Measurements from ENCODE around the gene MXRA8.

Gene MXRA8

DNA sequence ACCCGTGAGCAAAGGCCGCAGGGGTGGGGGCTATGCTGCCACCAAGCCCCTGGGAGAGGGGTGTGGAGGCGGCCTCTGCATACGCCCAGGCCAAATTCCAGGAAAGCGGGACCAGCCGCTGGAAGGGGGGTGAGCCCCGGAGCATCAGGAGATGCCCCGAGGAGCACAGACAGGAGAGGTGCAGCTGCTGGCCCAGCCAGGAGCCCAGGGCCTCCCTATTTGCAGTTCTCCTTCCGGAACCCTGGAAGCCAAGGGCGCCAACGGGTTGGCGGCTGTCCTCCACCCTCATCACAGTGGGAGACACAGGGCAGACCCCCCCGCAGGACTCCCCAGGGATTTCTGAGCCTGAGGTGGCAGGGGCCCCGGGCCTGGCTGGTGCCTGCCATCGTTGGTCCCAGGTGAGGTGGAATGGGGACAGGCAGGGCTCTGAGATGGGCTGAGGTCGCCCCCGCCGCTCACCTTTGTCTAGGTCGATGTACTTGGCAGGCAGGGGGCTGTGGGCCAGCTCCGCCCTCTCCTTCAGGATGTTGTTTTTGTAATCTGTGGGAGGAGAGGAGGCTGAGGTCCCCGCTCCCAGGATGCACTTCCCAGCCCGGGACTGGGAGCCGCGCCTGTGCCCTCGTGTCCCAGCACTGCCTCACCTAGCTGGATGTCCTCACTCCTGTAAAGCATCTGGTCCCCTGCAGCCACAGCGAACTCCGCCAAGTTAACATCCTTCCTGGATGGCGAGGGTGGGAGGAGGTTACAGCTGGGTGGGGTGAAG is 4.8 kb downstream of the MXRA8 start:
- peaks cover 9% of the 10 kb centered on the region for H3K4me1 ChIP-seq (ENCODE audit: low read depth, poor library complexity, severe bottlenecking)
- no peaks in the 10 kb centered on the region; the same call in 1 of the 2 replicates for H3K27me3 ChIP-seq (ENCODE audit: insufficient read depth, low read depth)
- no peaks in the 10 kb centered on the region for H3K36me3 ChIP-seq (ENCODE audit: insufficient read depth)
- H3K27ac ChIP-seq, result no peak overlapping the region
- H3K4me2 ChIP-seq, result no peak overlapping the region
- no peaks in the 10 kb centered on the region for H3K79me2 ChIP-seq (ENCODE audit: insufficient read depth, low read depth)
- TF ChIP-seq, protein P1, sequence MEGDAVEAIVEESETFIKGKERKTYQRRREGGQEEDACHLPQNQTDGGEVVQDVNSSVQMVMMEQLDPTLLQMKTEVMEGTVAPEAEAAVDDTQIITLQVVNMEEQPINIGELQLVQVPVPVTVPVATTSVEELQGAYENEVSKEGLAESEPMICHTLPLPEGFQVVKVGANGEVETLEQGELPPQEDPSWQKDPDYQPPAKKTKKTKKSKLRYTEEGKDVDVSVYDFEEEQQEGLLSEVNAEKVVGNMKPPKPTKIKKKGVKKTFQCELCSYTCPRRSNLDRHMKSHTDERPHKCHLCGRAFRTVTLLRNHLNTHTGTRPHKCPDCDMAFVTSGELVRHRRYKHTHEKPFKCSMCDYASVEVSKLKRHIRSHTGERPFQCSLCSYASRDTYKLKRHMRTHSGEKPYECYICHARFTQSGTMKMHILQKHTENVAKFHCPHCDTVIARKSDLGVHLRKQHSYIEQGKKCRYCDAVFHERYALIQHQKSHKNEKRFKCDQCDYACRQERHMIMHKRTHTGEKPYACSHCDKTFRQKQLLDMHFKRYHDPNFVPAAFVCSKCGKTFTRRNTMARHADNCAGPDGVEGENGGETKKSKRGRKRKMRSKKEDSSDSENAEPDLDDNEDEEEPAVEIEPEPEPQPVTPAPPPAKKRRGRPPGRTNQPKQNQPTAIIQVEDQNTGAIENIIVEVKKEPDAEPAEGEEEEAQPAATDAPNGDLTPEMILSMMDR (conservative IDR thresholded peaks at IDR 0.05; ENCODE audit: low read depth, low read length), result no peak
- H3K9ac ChIP-seq, result no peak overlapping the region
- no peak overlapping the region for H2AFZ ChIP-seq (ENCODE audit: low read depth)
- H4K20me1 ChIP-seq (ENCODE audit: insufficient read depth), result no peaks in the 10 kb centered on the region
- H3K4me3 ChIP-seq (IDR thresholded peaks at IDR 0.05; ENCODE audit: insufficient read depth, low read depth, low read length), result no peak overlapping the region

DNA sequence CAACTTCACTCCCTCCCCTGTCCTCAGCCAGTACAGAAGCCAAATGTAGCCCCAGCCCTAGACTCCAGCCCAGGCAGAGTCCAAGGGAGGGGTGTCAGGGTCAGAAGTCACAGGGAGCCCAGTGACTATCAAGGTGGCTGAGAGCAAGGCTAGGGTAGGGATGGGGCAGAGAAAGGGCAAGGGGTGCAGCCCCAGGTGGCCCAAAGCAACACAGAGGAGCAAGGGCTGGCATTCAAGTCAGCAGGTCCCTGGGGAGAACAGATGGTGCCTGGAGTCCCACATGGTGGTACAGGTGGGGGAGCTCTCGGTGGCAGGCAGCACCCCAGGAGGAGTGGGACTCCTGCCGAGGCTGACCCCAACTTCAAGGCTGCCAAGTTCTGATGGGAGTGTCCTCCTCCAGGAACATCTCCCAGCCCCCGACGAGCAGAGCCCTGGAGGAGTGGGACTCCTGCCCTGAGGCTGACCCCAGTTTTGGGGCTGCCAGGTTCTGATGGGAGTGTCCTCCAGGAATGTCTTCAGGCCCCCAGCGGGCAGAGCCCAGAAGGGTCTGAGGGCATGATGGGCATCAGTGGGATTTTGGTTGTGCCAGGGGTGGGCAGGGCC is 5.5 kb downstream of the MXRA8 start:
- Histone ChIP-seq H3K27me3 (ENCODE audit: insufficient read depth, low read depth) (no peaks in the 10 kb centered on the region; the same call in 1 of the 2 replicates), H3K4me1 (ENCODE audit: low read depth, poor library complexity, severe bottlenecking) (peaks cover 10% of the 10 kb centered on the region), H4K20me1 (ENCODE audit: insufficient read depth) (no peaks in the 10 kb centered on the region), H3K79me2 (ENCODE audit: insufficient read depth, low read depth) (no peaks in the 10 kb centered on the region; the same call in 1 of the 2 replicates), H3K4me3 (IDR thresholded peaks at IDR 0.05; ENCODE audit: insufficient read depth, low read depth, low read length) (no peak overlapping the region), H3K27ac (no peak overlapping the region), H3K9ac (no peak overlapping the region), H2AFZ (ENCODE audit: low read depth) (no peak overlapping the region), H3K4me2 (no peak overlapping the region), H3K36me3 (ENCODE audit: insufficient read depth) (no peaks in the 10 kb centered on the region)
- TF ChIP-seq, protein P1 (conservative IDR thresholded peaks at IDR 0.05; ENCODE audit: low read depth, low read length), result no peak

DNA sequence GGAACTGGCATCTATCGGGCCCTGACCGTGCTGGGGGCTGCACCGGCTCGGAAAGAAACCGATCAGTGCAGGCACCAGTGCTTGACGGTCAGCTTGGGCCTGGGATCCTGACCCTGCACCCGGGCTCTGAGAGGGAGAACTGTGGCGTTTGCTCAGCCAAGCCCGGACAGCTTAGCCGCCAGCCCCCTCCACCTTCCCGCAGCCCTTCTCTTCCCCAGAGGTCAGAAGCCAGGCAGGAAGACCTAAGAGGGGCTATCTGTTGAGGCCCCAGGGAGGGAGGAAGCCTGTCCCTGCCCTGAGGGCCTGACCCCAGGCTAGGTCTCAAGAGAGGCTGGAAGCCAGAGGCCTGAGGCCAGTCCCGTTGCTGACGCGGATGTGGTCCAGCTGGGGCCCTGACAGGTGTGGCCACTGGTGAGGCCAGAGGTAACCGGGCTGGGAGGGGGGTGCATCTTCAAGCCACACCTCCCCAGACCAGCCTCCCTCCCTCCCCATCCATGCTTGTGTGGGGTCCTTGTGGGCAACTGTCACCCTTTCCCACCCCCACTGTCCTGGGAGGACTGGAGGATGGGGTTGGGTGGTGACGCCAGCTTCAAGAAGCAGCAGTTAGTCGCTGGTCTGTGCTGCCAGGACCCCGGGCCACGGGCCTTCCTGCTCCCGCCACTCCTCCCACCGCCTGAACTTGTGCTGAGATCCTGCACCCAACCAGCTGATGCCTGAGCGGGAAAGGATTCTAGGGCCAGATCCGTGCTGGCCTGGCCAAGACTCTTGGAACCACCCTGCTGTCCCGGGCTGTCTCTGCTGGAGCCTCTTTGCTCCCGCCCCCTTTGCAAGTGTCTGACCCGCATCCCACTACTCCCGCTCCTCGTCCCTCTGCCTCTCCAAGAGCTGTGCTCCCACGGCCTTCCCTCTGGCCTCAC is 6.6 kb downstream of the MXRA8 start:
- Histone ChIP-seq H3K4me3 (IDR thresholded peaks at IDR 0.05; ENCODE audit: insufficient read depth, low read depth, low read length) (no peak overlapping the region), H3K36me3 (ENCODE audit: insufficient read depth) (no peaks in the 10 kb centered on the region), H3K9ac (no peak overlapping the region), H3K4me2 (no peak overlapping the region), H3K4me1 (ENCODE audit: low read depth, poor library complexity, severe bottlenecking) (peaks cover 17% of the 10 kb centered on the region), H2AFZ (ENCODE audit: low read depth) (no peak overlapping the region), H3K27me3 (ENCODE audit: insufficient read depth, low read depth) (no peaks in the 10 kb centered on the region; the same call in 1 of the 2 replicates), H3K27ac (no peak overlapping the region), H4K20me1 (ENCODE audit: insufficient read depth) (no peaks in the 10 kb centered on the region), H3K79me2 (ENCODE audit: insufficient read depth, low read depth) (no peaks in the 10 kb centered on the region; the same call in 1 of the 2 replicates)
- TF ChIP-seq, protein P1 (conservative IDR thresholded peaks at IDR 0.05; ENCODE audit: low read depth, low read length), result no peak

DNA sequence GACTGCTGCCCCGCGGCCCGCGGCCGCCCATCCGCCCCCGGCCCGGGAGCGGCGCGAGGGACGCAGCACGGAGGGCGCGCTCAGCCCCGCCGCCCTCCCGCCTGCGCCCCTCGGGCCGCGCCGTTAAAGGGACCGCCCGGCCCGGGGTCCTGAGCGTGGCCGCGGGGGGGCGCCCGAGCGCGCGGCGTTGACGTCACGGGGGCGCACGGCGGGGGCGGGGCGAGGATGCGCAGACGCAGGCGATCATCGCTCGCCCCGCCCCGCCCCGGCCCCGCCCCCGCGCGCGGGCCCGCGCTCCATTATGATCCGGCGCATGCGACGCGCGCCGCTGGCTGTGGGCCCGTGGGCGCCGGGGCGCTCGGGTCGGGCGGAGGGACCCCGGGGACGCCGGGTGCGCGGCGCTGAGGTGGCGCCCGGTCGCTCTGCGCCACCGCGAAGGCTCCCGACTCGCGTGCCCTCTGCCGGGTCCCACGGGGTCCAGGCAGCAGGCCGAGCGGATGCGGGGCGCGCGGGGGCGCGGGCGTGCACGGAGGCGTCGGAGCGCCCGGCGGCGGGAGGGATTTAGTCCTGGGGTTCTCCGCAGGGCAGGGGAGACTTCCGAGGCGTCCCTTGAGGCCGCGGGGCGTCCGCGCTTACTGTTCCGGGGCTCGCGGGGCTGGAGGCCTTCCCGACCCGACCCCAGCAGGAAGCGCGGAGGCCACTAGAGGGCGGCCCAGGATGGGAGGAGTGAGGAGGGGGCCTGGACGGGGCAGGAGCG is 8.9 kb downstream of the MXRA8 start, which contains the start of gene DVL1:
DVL1 (minus strand) TSS at position 163 of the 757 bp plus-strand sequence. CDS start 353 bp downstream, outside the sequence.
- Histone ChIP-seq H3K27ac (peak within 1 kb of the TSS; percentile 46), H2AFZ (ENCODE audit: low read depth) (peak within 1 kb of the TSS; percentile 59), H3K27me3 (ENCODE audit: insufficient read depth, low read depth) (no peaks in the 10 kb centered on the region; the same call in 1 of the 2 replicates), H4K20me1 (ENCODE audit: insufficient read depth) (no peaks in the 10 kb centered on the region), H3K36me3 (ENCODE audit: insufficient read depth) (no peaks in the 10 kb centered on the region), H3K79me2 (ENCODE audit: insufficient read depth, low read depth) (no peaks in the 10 kb centered on the region; the same call in 1 of the 2 replicates), H3K9ac (peak within 1 kb of the TSS; percentile 76; the same call in 1 of the 2 replicates), H3K4me1 (ENCODE audit: low read depth, poor library complexity, severe bottlenecking) (peaks cover 17% of the 10 kb centered on the region), H3K4me2 (peak within 1 kb of the TSS; percentile 67), H3K4me3 (IDR thresholded peaks at IDR 0.05; ENCODE audit: insufficient read depth, low read depth, low read length) (peak within 1 kb of the TSS; percentile 40)
- TF ChIP-seq, protein P1 (conservative IDR thresholded peaks at IDR 0.05; ENCODE audit: low read depth, low read length), result peak; percentile 31

All from KMS-11 (cell line).